HG02588 (cell line): ENCODE data around the gene TMOD3.
A peak's percentile ranks its signal among the peaks of the same experiment; 100 is the strongest.

ENCODE experiments used
- ATAC-seq: cut with Tn5 transposase; IDR thresholded peaks from one replicate; pipeline ENCODE4 v1.9.1; 2021; ENCODE audit warnings: mild to moderate bottlenecking, moderate library complexity; ENCODE audit not compliant: unreplicated experiment

The TMOD3 gene

GRCh38 chr15:51825698-51826097 lies 3.8 kb upstream of the TMOD3 start:
- ATAC-seq, result no peak

GRCh38 chr15:51828621-51829375 lies 655 bp upstream of the TMOD3 start:
- no peak for ATAC-seq

- no peak for ATAC-seq
Measured at GRCh38 chr15:51830276-51830806, 888 bp downstream of the TMOD3 start.

GRCh38 chr15:51833772-51834171 lies 4.3 kb downstream of the TMOD3 start:
- no peak for ATAC-seq

- ATAC-seq, result peak; percentile 59
Measured at GRCh38 chr15:51837792-51838251, 8.4 kb downstream of the TMOD3 start.

- no peak for ATAC-seq
Measured at GRCh38 chr15:51838270-51838669, 8.8 kb downstream of the TMOD3 start.

GRCh38 chr15:51840692-51841091 lies 11.2 kb downstream of the TMOD3 start:
- ATAC-seq, result no peak

- ATAC-seq, result no peak
Measured at GRCh38 chr15:51841406-51842040, 12.1 kb downstream of the TMOD3 start.

GRCh38 chr15:51842265-51842664 lies 12.8 kb downstream of the TMOD3 start:
- no peak for ATAC-seq

GRCh38 chr15:51842852-51843737 lies 13.6 kb downstream of the TMOD3 start:
- peak; percentile 64 for ATAC-seq

GRCh38 chr15:51844747-51845426 lies 15.4 kb downstream of the TMOD3 start:
- no peak for ATAC-seq

- no peak for ATAC-seq
Measured at GRCh38 chr15:51846066-51846462, 16.6 kb downstream of the TMOD3 start.

GRCh38 chr15:51846463-51847230 lies 17.2 kb downstream of the TMOD3 start:
- no peak for ATAC-seq

GRCh38 chr15:51848811-51849210 lies 19.4 kb downstream of the TMOD3 start:
- ATAC-seq, result no peak

- no peak for ATAC-seq
Measured at GRCh38 chr15:51849860-51850259, 20.4 kb downstream of the TMOD3 start.

- ATAC-seq, result no peak
Measured at GRCh38 chr15:51853998-51854397, 24.5 kb downstream of the TMOD3 start.

- ATAC-seq, result no peak
Measured at GRCh38 chr15:51855612-51856011, 26.2 kb downstream of the TMOD3 start.

GRCh38 chr15:51856714-51857380 lies 27.4 kb downstream of the TMOD3 start:
- no peak for ATAC-seq
